DND-41 (cell line): Measurements from ENCODE around the gene GABARAPL1.
"Not testable (repeated sequence)": the region's sequence is repeated elsewhere in the genome, so short reads cannot be mapped to it uniquely, and the experiment has no call there.

ENCODE experiments used
- EZH2 ChIP-seq: IDR thresholded peaks from 3 replicates; pipeline ENCODE4 v1.6.1; 2012; ENCODE audit warnings: borderline replicate concordance, low read depth, mild to moderate bottlenecking, moderate library complexity, low read length, inconsistent platforms; ENCODE audit not compliant: severe bottlenecking
- TF ChIP-seq, protein P1 (sequence below): IDR thresholded peaks from 2 replicates; pipeline ENCODE4 v1.5.1; 2012; ENCODE audit warnings: borderline replicate concordance, low read length, moderate library complexity, mild to moderate bottlenecking; ENCODE audit not compliant: poor library complexity, severe bottlenecking; ENCODE audit errors: extremely low read depth

DNA sequence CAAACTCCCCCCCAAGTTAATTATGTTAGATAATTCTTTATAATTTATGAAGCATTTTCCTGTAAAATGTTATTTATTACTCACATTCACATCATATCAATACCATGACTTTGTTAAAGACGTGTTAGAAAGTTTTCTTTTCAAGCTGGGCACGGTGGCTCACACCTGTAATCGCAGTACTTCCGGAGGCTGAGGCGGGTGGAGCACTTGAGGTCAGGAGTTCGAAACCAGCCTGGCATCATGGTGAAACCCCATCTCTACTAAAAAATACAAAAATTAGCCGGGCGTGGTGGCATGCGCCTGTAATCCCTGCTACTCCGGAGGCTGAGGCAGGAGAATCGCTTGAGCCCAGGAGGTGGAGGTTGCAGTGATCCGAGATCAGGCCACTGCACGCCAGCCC lies 3.3 kb downstream of the GABARAPL1 start:
- TF ChIP-seq, protein P1, sequence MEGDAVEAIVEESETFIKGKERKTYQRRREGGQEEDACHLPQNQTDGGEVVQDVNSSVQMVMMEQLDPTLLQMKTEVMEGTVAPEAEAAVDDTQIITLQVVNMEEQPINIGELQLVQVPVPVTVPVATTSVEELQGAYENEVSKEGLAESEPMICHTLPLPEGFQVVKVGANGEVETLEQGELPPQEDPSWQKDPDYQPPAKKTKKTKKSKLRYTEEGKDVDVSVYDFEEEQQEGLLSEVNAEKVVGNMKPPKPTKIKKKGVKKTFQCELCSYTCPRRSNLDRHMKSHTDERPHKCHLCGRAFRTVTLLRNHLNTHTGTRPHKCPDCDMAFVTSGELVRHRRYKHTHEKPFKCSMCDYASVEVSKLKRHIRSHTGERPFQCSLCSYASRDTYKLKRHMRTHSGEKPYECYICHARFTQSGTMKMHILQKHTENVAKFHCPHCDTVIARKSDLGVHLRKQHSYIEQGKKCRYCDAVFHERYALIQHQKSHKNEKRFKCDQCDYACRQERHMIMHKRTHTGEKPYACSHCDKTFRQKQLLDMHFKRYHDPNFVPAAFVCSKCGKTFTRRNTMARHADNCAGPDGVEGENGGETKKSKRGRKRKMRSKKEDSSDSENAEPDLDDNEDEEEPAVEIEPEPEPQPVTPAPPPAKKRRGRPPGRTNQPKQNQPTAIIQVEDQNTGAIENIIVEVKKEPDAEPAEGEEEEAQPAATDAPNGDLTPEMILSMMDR: not testable (repeated sequence)
- not testable (repeated sequence) for TF ChIP-seq EZH2
